Osteocyte (in vitro differentiated cells): ENCODE results near the gene SERPIND1. TPM values are rescaled to one million over a fixed set of nuclear protein-coding genes. Genes with fewer than 3 reads are reported as not detected.

Experiments
- DNase-seq: peaks from one replicate; pipeline ENCODE4 v3.0.0; 2021; ENCODE audit warnings: mixed read lengths; ENCODE audit not compliant: unreplicated experiment; ENCODE audit errors: extremely low spot score
- H3K27ac Mint-ChIP-seq: one replicate; pipeline ENCODE4 v1.8.0; 2021; ENCODE audit warnings: mild to moderate bottlenecking, mixed read lengths; ENCODE audit not compliant: unreplicated experiment
- H3K27me3 Mint-ChIP-seq: one replicate; pipeline ENCODE4 v1.8.0; 2021; ENCODE audit warnings: mixed read lengths; ENCODE audit not compliant: unreplicated experiment
- H3K36me3 Mint-ChIP-seq: one replicate; pipeline ENCODE4 v1.8.0; 2021; ENCODE audit warnings: mixed read lengths; ENCODE audit not compliant: unreplicated experiment
- H3K4me1 Mint-ChIP-seq: one replicate; pipeline ENCODE4 v1.8.0; 2021; ENCODE audit warnings: mixed read lengths; ENCODE audit not compliant: unreplicated experiment
- H3K4me3 Mint-ChIP-seq: one replicate; pipeline ENCODE4 v1.8.0; 2021; ENCODE audit warnings: mild to moderate bottlenecking, moderate library complexity, mixed read lengths; ENCODE audit not compliant: unreplicated experiment
- H3K9me3 Mint-ChIP-seq: one replicate; pipeline ENCODE4 v1.8.0; 2021; ENCODE audit warnings: mixed read lengths; ENCODE audit not compliant: unreplicated experiment
- CTCF ChIP-seq: fragments of 200-600 bp; sonication (generic); IDR thresholded peaks from 2 replicates; pipeline ENCODE4 v1.5.0; 2021; ENCODE audit warnings: antibody characterized with exemption, mild to moderate bottlenecking, moderate library complexity
- total RNA-seq: library from RNA; stranded (reverse); gene quantifications from 2 replicates; pipeline ENCODE4 v1.2.1, GENCODE V29; 2021

Gene SERPIND1
- total RNA-seq, 1 donor from 2014 or later = not detected

- Mint-ChIP-seq H3K27ac (no peak overlapping the region), H3K4me1 (no peaks in the 10 kb centered on the region), H3K9me3 (no peaks in the 10 kb centered on the region), H3K4me3 (no peak overlapping the region), H3K27me3 (no peaks in the 10 kb centered on the region), H3K36me3 (peaks cover 21% of the 10 kb centered on the region)
- no peak for DNase-seq
- TF ChIP-seq CTCF = no peak
Observed at GRCh38 chr22:20775342-20775895, 1.5 kb downstream of the SERPIND1 start.

- no peak for TF ChIP-seq CTCF
- Mint-ChIP-seq H3K4me3 (no peak overlapping the region), H3K27ac (no peak overlapping the region), H3K27me3 (no peaks in the 10 kb centered on the region), H3K9me3 (no peaks in the 10 kb centered on the region), H3K4me1 (no peaks in the 10 kb centered on the region), H3K36me3 (peaks cover 19% of the 10 kb centered on the region)
- no peak for DNase-seq
Observed at GRCh38 chr22:20776624-20777405, 2.9 kb downstream of the SERPIND1 start.

- peaks cover 16% of the 10 kb centered on the region for H3K36me3 Mint-ChIP-seq
- no peak overlapping the region for H3K27ac Mint-ChIP-seq
- no peaks in the 10 kb centered on the region for H3K9me3 Mint-ChIP-seq
- H3K4me1 Mint-ChIP-seq = no peaks in the 10 kb centered on the region
- no peak for TF ChIP-seq CTCF
- no peak for DNase-seq
- no peaks in the 10 kb centered on the region for H3K27me3 Mint-ChIP-seq
- H3K4me3 Mint-ChIP-seq = no peak overlapping the region
Observed at GRCh38 chr22:20777420-20778177, 3.7 kb downstream of the SERPIND1 start.

- Mint-ChIP-seq H3K9me3 (no peaks in the 10 kb centered on the region), H3K4me3 (no peak overlapping the region), H3K27me3 (no peaks in the 10 kb centered on the region), H3K4me1 (peaks cover 3% of the 10 kb centered on the region), H3K36me3 (peaks cover 16% of the 10 kb centered on the region), H3K27ac (no peak overlapping the region)
- no peak for TF ChIP-seq CTCF
- DNase-seq = no peak
Observed at GRCh38 chr22:20779014-20779817, 5.3 kb downstream of the SERPIND1 start.
